GM21786 (cell line): ENCODE measurements around the gene PACSIN2.
"Not testable (repeated sequence)": the region's sequence is repeated elsewhere in the genome, so short reads cannot be mapped to it uniquely, and the experiment has no call there.

Source experiments
- ATAC-seq: cut with Tn5 transposase; IDR thresholded peaks from one replicate; pipeline ENCODE4 v1.9.1; 2021; ENCODE audit not compliant: unreplicated experiment

Gene PACSIN2

DNA sequence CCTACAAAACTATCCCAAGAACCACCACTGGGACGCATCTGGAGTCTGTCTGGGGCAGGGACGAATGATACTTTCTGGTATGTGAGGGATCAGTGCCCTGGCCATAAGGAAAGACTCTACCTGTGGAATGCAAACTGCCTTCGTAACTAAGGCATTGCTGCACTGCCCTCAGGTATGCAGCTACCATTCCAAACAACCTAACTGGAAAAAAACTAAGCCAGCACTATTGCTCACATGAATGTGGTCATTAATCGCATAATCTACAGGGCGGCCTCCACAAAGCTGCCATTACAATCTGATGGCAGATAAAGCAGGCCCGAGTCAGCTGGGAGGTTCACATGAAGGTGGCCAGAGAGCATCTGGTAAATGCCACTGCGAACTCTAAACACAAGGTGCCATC, 3.9 kb downstream of the PACSIN2 start:
- ATAC-seq = no peak

DNA sequence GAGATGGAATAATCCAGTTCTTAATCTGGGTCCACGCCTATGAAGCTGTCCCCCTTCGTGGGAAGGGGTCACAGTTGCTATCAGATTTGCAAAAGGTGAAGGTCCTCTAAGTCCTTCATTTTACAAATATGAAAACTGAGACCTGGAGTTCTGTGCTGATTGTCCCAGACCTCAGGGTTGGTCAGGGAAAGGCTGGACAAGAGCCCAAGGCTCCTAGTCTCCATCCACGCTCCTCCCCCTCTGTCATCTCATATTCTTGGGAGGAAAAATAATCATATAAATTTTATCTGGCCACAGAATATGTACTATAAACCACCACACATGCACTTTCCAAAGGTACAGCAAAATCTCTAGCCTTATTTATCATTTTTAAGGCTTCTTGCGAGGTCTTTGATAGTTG, 5.5 kb downstream of the PACSIN2 start:
- ATAC-seq = no peak

DNA sequence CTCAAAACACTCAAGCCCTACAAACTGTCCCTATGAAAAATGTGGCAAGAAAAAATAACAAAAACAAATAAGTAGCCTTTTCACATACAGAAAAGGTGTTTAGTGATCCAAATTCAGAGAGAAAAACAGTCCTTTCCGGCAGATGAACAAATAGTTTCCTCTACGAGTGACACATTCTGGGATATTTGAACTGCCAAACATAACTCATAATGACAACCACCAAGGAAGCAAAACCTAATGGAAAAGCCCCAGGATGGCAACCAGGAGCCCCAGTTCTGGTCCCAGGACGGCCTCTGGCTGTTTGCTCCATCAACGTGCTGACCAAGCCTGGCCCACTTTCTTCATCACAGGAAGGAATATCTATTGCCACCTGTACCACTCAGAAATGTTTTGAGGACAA, 6.0 kb downstream of the PACSIN2 start:
- no peak for ATAC-seq

DNA sequence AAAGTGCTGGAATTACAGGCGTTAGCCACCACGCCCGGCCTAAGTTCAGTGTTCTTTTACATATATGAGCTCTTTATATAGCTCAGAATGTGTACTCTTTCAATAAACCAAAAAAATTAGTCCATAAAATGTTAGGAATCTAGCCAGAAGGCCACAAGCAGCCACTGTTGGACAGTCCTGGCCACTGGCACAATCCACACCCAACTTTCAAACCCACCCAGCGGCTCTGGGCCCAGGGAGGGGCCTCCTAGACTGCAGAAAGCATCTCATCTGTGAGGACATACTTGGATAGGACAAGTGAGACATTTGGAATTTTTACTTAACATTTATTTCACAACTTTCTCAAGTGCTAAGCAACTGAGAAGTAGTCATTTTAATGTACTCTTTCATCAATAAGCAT, 6.4 kb downstream of the PACSIN2 start:
- no peak for ATAC-seq

DNA sequence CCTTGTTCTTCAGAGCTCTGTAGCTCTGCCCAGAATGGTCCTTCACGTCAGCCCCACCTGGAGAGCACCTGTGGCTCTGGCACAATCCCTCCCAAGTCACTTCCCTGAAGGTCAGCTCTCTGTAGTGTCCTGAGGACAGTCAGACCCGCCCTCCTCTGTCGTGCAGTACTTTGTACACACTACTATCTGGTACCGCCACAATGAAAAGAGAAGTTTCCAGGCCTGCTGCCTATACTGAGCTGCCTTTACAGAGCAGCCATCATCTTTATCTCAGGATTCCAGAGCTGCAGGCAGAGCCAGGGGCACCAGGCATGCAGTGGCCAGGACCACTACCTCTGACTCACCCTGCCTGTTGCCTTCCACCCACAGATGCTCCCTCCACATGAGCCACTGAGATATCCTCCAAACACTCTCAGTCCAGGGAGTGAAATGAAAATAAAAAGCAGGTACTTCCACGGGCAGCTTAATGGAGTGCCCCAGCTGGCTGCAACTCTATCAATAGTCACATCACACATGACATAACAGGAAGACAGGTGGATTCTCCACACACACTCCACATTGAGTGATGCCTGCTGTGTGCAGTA, 7.3 kb downstream of the PACSIN2 start:
- no peak for ATAC-seq

DNA sequence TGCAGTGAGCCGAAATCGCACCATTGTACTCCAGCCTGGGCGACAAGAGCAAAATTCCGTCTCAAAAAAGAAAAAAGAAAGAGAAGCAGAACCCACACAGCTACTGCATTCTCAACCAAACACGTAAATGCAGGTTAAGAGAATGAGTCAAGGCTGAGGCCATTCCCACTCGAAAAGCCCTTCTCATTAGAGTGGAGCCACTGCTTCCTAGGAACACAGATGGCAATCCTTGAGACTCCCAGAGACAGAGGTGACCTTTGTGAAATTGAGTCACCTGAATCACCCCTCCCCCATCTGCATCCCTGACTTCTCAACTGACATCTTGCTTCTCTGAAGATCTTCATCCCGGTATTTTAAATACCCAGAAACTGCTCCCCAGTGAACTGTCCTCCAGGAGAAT, 8.2 kb downstream of the PACSIN2 start:
- ATAC-seq = no peak

DNA sequence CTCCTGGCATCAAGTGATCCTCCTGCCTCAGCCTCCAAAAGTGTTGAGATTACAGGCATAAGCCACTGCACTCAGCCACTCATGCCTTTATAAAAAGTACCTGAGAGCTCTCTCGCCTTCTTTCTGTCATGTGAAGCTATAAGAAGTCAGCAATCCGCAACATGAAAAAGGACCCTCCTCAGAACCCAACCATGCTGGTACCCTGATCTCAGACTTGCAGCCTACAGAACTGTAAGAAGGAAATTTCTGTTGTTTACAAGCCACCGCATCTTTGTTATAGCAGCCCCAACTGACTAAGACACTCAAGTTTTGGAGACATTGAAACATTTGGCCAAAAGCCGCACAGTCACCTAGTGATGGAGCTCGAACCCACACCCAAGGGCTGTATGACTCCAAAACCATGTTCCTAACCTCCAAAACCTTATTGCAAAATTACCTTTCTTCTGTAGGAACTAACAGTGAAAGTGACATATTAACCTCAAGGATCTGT, 8.9 kb downstream of the PACSIN2 start:
- ATAC-seq = no peak

DNA sequence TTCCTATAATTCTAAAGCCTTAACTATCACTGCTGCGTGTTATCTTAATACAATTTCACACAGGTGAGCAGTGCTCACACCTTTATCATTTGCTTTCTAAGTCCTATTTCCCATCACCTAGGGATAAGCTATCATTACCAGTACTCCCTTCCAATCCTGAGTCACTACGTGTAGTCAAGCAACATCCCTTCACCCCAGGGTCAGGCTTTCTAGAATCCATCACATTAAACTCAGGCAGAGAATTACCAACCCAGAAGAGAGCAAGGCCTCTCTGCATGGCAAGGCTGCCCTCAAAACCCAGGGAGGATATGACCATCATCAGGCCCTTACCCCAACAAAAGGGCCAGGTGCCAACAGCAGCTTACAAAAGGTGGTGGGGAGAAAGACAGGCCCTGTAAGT, 9.8 kb downstream of the PACSIN2 start:
- ATAC-seq = no peak

DNA sequence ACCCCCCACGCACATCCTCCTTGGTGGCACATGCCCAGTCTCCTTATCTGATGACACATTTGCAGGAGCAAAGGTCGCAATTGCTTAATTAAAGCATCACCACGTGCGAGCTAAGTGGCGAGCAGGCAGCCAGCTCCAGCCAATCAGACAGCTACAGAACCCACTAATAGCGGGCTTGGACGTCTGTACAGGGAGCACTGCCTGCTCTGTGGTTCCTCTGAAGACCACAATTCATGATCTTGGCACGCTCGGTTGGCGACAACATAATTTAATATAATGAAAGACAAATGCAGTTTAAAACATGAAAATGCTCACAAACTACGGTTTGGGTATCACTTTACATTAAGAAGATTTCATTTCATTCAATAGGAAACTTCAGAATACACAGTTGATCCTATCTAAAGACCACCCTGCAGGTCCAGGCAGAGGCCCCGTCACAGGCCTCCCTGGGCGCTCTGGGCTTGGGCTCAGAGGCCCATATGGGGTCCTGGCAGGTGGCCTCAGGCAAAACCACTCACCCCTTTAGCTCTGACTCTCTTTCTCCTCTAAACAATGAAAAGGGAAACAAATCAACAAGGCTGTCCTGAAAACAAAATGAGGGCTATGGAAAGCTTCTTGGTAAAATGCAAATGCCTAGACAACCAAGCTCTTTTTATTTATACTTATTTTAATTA, 10.4 kb downstream of the PACSIN2 start:
- no peak for ATAC-seq

DNA sequence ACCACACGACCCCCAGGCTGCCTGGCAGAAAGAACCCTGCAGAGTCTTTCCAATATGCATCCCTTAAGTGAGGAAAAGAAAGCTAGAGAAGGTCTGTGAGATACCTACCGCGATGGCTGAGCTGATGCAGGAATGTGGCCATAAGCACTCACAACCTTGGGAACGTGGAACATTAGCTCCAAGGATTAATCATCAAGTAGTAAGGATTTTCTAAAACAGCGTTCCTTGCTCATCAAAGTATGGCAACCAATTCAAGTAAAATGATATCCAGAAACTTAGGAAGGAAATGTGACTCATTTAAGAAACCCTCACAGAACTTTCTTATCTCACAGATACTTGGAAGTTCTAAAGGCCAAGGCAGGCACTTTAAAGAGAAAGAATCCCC, 12.8 kb downstream of the PACSIN2 start:
- ATAC-seq = no peak

DNA sequence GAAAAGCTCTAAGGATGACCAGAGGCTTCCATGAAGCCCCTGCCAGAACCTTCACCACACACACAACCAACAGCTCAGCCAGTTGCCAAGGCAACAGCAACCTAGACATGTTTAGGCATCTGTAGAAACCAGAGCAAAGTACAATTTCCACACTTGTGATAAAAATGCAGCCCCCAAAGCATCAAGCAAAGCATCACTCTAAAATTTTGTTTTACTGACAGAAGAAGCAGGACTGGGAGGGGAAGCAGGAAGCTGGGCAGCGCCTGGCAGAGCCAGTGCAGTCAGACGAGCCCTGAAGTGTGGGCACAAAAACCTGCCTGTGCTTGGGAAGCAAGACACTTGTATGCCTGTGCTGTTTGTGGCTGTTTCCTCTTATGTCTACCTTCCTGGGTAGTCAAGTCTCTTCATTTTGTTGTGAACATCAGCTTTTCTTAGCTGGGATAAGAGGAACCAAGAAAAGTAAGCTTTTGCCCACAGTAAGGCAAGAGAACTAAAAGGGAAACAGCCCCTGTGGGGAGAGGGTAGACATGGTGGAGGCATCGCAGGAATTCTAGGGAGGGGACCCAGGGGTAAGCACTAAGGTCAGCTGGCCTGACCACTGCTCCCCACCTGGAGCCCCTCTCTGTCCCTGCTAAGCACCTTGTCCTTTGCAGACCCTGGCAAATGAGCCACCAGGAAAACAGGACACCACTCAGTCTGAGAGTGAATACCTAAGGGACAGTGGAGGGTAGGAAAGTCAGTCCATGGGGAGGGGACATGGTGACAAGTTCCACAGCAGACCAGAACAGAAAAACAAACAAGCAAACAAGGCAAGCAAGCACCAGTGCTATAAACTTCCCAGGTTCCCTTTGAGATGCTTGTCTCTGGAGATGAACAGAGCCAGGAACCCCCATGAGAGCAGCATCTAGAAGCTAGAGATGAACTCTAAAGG, 13.4 kb downstream of the PACSIN2 start:
- ATAC-seq = no peak

DNA sequence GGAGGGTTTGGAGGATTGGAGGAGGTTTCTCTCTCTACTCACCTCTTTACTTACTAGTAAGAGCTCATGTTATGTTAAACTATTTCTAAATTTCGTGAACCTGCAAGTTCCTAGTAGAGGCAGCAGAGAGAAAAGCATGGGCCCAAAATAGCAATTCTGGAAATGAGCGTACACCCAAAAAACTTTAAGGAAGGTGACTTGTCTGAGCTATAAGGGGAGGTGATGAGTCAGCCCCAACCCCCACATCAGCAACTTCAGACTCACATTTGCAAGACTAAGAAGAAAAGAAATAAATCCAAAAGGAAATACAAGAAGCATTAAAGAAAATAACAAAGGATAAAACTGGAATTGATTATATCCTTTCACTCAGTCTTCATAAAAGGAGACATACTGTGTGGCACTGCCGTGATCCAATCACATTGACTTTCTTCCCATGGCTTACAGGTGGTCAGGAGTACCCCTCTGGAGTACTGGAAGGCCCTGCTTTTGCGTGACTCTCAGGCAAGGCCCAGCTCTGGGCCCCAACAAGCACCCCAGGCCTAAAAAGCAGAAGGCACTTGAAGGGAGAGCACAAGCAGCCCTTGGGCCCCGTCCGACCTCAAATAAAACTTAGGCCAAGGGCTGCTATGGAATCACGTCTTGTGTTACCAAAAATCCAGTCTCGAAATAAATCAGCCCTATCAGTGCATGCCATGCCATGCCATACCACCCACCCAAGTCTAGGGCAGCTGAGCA, 14.3 kb downstream of the PACSIN2 start:
- ATAC-seq = no peak

DNA sequence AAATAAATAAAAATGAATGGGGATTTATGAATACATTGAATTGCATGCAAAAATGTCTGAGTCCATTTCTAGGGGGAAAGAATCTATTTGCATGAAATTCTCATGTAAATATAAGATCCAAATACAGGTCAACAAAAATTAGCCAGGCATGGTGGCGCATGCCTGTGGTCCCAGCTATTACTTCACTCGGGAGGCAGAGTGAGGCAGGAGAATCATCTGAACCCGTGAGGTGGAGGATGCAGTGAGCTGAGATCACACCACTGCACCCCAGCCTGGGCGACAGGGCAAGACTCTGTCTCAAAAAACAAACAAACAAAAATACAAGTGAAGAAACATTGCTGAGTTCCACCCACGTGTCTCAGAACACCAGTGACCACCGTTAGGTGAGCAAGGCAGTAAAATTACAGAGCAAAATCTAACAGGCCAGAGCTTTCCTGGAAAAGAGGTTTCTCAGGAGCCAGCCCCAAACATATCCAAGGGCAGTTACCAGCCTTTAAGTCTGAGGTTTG, 17.3 kb downstream of the PACSIN2 start:
- ATAC-seq = no peak

DNA sequence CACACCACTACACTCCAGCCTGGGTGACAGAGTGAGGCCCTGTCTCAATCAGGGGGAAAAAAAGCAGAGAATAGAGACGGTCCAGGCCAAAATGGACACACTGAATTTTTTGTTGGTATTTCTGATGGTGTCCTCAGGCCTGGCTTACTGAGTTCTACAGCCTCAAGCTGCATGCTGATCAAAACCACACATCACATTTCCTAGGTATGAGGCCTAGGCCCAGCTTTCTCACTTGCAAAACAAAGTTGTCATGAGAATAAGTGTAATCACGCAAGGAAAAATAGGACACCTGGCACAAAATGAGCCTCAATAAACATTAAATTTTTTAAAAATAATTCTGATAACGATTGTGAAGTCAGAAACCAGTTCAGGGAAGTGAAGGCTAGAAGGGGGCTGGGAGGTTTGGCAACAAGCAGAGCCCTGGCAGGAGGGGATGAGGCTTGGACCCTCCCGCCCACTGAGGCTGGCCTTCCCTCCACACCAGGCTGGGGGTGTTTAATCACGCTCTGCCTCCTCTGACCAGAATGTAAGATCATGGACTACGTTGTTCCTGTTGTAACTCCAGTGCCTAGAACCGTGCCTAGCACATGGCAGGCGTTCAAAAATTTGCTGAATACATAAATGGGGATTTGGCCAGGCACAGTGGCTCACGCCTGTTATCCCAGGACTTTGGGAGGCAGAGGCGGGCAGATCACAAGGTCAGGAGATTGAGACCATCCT, 18.1 kb downstream of the PACSIN2 start:
- no peak for ATAC-seq

DNA sequence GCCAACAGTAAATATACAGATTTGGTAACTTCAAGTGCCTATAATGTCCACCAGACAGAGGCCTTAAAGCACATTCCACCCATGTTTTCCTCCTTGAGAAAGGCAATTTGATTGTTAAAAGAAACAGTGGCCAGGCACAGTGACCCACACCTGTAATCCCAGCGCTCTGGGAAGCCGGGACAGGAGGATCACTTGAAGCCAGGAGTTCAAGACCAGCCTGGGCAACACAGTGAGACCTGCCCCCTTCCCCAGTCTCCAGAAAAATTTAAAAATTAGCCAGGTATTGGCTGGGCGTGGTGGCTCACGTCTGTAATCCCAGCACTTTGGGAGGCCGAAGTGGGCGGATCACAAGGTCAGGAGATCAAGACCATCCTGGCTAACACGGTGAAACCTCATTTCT, 19.3 kb downstream of the PACSIN2 start:
- ATAC-seq = not testable (repeated sequence)

DNA sequence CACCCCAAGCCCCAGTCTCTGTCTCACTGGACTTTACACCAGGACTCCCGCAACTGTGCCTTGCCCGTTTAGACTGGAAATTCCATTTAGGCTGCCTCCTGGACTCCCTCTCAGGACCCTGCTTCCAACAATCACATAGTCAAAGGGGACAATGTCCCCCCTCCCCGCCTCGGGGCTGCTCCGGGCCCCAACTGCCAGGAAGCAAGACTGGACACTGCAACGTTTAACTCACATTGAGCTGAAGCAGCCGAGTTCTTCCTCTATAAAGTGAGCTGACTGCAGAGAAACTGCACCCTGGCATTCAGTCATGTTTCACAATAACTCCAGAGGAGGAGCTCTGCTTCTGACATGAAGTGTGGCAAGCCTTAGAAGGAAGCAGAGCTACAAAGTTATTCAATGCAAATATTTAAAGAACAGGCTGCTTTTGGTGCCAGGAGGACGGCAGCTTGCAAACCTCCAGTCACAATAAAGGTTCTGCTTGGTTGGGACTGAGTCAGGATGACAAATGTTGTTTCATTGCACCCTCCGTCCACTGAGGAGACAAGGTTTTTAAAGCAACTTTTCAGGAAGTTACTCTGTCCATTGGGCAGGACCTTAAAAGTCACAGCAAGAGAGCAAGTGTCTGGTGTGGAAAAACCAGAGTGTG, 19.9 kb downstream of the PACSIN2 start:
- no peak for ATAC-seq

DNA sequence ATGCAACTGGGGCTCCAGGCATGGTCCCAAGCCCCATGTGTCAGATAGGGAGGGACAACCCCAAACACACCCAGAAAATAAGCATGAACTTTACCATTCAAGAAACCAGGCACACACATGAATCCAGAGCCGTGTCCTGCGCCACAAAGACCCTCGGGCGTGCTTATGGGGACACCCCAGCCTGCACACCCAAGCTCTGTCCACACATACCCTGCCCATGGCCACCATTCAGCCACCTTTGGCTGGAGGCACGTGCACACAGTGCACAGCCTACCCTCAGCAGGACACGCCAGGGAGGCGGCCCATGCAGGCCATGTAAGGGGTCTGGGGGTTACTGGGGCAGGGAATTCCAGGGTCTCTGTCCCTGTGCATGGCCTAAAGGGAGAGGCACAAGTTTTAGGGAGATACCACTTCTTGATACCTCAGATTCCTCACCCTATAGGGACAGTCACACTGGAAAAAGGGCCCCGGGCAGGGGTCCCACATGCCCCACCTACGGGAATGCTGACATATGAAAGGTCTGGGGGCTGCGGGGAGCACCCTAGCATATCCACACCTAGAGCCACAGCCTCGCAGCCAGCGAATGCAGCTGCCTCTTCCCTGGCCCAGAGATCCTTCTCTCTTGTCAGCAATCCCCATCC, 20.6 kb downstream of the PACSIN2 start:
- ATAC-seq = no peak

DNA sequence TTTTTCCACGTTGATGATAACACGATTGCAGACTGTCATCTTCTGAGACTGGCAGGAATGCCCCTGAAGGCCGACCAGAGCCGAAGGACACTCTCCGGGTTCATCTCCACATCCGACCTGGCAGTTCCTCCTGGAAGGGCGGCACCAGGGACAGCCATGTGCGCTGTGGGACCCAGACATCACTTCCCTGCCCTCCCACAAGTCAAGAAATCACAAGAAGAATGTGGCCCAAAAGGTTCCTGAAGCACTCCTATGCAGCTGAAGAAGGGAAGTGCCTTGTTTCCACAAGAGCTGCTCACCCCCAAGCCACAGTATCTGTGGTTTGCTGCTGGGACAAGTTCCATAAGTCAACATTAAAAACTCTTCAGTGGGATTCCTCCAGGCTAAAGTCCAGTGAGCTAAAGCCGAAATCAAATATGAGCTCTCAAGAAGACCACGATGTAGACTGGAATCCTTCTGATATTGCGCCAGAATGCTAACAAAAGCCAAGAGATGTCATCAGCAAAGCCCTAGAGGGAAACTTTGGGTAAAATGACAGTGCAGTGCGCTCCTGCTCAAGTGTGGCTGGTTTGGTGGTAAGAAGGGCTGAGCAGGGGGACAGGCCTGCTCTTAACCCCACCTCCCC, 21.2 kb downstream of the PACSIN2 start:
- no peak for ATAC-seq

DNA sequence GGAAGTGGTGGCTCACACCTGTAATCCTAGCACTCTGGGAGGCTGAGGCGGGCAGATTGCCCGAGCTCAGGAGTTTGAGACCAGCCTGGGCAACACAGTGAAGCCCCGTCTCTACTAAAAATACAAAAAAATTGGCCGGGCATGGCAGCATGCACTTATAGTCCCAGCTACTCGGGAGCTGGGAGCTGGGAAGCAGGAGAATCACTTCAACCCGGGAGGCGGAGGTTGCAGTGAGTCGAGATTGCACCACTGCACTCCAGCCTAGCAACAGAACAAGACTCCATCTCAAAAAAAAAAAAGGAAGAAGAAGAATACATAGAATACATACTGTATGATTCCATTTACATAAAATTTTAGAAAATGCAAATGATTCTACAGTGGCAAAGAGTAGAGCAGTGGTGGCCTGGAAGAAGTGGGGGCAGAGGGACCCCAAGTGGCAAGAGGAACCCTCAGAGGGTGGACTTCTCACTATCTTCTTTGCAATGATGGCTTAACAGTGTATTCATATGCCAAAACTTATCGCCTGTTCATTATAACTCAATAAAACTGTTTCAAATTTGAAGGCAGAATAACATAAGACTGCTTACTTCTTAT, 22.0 kb downstream of the PACSIN2 start:
- ATAC-seq = no peak
